GM19395 (cell line): ENCODE measurements around the gene ICOS.

Experiments
- ATAC-seq: cut with Tn5 transposase; IDR thresholded peaks from one replicate; pipeline ENCODE4 v1.9.1; 2021; ENCODE audit warnings: mild to moderate bottlenecking, moderate library complexity; ENCODE audit not compliant: unreplicated experiment

Gene ICOS

DNA sequence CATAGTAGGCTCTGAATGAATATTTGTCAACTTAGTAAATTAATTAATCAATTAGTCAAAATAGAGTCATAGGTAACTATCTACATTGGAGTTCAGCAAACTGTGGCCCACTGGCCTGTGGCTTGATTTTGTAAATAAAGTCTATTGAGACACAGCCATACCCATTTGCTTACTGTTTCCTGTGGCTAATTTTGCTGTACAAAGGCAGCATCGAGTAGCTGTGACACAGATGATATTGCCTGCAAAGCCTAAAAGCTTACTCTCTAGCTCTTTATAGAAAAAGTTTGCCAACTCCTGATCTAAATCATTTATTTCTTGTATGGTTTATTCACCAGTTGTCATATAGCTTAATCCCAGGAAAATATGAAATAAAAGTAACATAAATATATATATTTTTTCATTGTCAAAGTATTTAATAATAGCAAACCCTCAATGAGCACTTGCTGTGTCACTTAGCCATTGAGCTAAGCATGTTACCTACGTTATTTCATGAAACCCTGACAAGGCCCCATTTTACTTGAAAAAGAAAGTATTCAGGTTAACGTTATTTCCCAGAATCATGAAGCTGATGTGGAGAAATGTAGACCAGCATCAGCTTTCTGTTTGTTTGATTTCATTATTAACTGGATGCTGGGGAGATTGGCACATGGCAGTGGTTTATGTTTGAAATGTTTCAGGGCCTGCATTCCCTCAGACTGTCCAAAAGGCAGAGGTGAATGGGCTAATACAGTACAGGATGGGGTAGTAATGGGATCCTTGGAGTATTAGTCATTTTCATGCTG, 69.6 kb downstream of the ICOS start:
- ATAC-seq, result no peak

DNA sequence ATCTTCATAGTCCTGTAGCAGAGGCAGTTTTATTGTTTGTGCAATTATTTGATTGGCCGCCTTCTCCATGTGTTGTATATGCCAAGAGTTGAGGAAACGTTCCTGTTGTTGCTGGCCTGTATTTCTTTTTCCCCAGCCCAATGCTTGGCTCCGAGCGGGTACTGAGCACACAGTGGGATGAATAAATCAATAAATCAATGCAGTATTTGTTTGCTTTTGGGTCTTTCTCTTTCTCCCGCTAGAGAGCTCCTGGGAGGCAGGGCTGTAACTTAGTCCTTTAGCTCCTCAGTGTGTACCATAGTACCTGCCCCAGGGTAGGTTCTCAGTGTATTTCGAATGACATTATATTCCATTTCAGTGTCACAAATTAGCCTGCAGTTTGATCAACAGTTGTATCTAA, 71.8 kb downstream of the ICOS start:
- ATAC-seq, result no peak

DNA sequence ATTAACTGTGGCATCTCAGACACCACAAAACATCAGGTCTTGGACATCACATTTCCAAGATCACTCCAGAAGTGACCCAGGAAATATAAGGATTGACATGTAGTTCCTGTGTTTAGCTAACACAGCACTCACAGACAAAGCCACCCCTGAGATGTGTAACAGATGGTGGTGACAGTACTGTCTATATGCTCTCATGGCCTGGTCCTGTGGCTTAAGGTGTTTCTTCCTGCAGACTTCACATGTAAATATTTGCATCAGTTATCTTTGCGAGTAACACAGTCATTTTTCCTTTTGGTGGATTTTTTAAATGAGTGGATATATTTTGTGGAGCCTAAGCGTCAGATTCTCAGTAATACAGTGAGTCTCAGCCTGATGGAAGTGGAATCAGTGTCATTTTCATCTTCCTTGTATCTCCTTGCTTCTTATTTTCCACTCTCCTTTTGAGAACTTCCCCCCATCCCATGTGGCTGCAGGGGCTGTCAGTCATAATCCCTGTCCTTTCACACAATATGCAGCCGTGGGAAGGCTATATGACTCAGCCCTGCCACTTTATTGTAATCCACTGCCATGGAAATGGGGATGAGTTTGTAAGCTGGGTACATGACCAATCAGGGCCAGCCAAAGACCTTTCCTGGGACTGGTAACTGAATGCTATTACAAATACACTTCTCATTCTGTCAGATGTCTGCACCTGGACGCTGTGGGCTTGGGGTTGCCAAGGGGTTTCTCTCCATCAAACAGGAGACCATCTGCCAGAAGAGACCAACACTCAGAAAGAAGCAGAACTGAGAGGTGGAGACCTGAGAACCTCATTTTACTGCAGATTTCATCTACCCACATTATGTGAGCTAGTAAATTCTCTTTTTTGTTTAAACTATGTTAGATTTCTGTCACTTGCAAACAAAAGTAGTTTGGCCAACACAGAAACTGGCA, 74.3 kb downstream of the ICOS start:
- no peak for ATAC-seq
